HTERT RPE-1 (cell line): ENCODE results near the gene DESI1.
"Not testable (repeated sequence)": the region's sequence is repeated elsewhere in the genome, so short reads cannot be mapped to it uniquely, and the experiment has no call there.

Experiments
- in situ Hi-C: fragments of 300-500 bp; cut with MboI; formaldehyde crosslinking; loops from 4 replicates; pipeline ENCODE4 v1.14.3; 2020; ENCODE audit warnings: low sequenced_read_pairs

Gene DESI1

GRCh38 chr22:41620589-41621098 lies at the start of gene DESI1:
TSS of gene DESI1 (minus strand) at chr22:41621043. CDS start at chr22:41620839, 204 bp downstream.
- in situ Hi-C loops, result no loop called here

GRCh38 chr22:41668971-41669911 lies 48.4 kb upstream of the DESI1 start:
- in situ Hi-C loops, result no loop called here

GRCh38 chr22:41664951-41665350 lies 44.1 kb upstream of the DESI1 start:
- in situ Hi-C loops, result no loop called here

- in situ Hi-C loops, result no loop called here
Measured at GRCh38 chr22:41664490-41664889, 43.6 kb upstream of the DESI1 start.

GRCh38 chr22:41663594-41663993 lies 42.8 kb upstream of the DESI1 start:
- in situ Hi-C loops, result not testable (repeated sequence)

- in situ Hi-C loops, result no loop called here
Measured at GRCh38 chr22:41661713-41662112, 40.9 kb upstream of the DESI1 start.

- in situ Hi-C loops, result no loop called here
Measured at GRCh38 chr22:41661088-41661487, 40.2 kb upstream of the DESI1 start.

- in situ Hi-C loops, result no loop called here
Measured at GRCh38 chr22:41660416-41660815, 39.6 kb upstream of the DESI1 start.

GRCh38 chr22:41659941-41660340 lies 39.1 kb upstream of the DESI1 start:
- in situ Hi-C loops, result no loop called here

GRCh38 chr22:41658869-41659268 lies 38.0 kb upstream of the DESI1 start:
- in situ Hi-C loops, result no loop called here

GRCh38 chr22:41657709-41658108 lies 36.9 kb upstream of the DESI1 start:
- in situ Hi-C loops, result no loop called here

- in situ Hi-C loops, result no loop called here
Measured at GRCh38 chr22:41656556-41656955, 35.7 kb upstream of the DESI1 start.

GRCh38 chr22:41654322-41654721 lies 33.5 kb upstream of the DESI1 start:
- in situ Hi-C loops, result no loop called here

GRCh38 chr22:41650821-41651220 lies 30.0 kb upstream of the DESI1 start:
- in situ Hi-C loops, result no loop called here

GRCh38 chr22:41650229-41650628 lies 29.4 kb upstream of the DESI1 start:
- in situ Hi-C loops, result no loop called here

GRCh38 chr22:41648432-41648831 lies 27.6 kb upstream of the DESI1 start:
- in situ Hi-C loops, result no loop called here

- in situ Hi-C loops, result no loop called here
Measured at GRCh38 chr22:41647771-41648170, 26.9 kb upstream of the DESI1 start.

GRCh38 chr22:41642331-41643110 lies 21.7 kb upstream of the DESI1 start:
- in situ Hi-C loops, result no loop called here

- in situ Hi-C loops, result no loop called here
Measured at GRCh38 chr22:41641854-41642253, 21.0 kb upstream of the DESI1 start.

- in situ Hi-C loops, result no loop called here
Measured at GRCh38 chr22:41638748-41639147, 17.9 kb upstream of the DESI1 start.

GRCh38 chr22:41638124-41638523 lies 17.3 kb upstream of the DESI1 start:
- in situ Hi-C loops, result no loop called here

- in situ Hi-C loops, result not testable (repeated sequence)
Measured at GRCh38 chr22:41637623-41638022, 16.8 kb upstream of the DESI1 start.
